Measurements from ENCODE around the gene NAA10.

NAA10 gene

DNA sequence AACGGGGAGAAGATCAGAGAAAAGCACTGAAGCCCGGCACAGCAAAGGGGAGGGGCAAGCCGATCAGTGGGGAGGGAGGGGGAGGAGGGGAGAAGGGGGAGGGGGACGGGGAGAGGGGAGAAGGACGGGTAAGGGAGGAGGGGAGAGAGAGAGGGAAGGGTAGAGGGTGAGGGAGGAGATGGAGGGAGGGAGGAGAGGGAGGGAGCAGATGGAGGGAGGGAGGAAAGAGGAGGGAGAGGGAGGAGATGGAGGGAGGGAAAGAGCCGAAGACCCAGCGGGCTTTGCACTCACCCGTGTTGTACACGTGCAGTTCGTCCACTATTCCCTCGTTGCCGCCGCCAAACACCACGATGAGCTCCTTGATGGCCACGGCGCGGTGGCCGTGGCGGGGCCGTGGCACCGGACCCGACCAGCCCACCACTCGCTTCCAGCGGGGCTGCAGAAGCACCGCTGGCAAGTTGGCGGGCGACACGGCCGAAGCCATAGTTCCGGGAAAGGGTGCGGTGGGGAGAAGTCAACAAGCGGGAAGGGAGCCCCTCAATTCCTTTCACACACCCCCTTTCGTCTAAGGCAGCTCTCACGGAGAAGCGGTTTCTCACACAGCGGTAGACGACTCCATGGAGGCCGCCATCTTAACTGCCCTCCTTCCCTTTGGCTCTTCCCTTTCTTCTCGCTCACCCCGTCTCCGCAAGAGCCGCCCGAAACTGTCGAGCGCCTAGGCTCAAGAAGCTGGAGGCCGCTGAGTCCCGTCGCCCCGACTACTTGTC lies 35.7 kb upstream of the NAA10 start:
- ATAC-seq (ENCODE audit: low read depth): peak; percentile 7
- no peaks in the 10 kb centered on the region for H3K9me3 Mint-ChIP-seq
- no peaks in the 10 kb centered on the region for H3K27me3 Mint-ChIP-seq
- peak overlapping the region; percentile 100 for H3K4me3 Mint-ChIP-seq
- H3K27ac Mint-ChIP-seq: peak overlapping the region; percentile 97
- peaks cover 33% of the 10 kb centered on the region for H3K4me1 Mint-ChIP-seq
- H3K36me3 Mint-ChIP-seq: peaks cover 2% of the 10 kb centered on the region
- no peak for DNase-seq (ENCODE audit: low spot score in 2 of 2)

DNA sequence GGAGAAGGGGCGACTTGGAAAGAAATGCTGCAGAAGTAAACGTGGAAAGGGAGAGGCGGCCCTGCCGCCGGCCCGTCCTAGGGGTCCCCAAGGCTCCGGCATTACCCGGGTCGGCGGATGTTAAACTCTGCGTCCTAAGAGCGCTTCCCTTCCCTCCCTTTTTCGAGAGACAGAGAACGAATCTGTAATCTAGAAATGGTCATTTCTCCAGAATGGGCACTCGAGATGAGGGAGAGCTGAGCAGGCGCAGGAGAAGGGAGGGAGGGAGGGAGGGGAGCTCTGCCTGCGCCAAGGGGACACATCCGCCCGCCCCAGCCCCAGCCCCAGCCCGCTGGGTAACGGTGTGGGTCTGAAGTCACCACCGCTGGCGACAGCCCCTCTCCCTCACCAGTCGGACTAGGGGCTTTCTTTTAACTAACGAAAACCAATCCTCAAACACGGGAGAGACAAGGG lies 35.1 kb upstream of the NAA10 start:
- peak in 1 of 2 donors; percentile 26 for DNase-seq (ENCODE audit: low spot score in 2 of 2)
- no peaks in the 10 kb centered on the region for H3K9me3 Mint-ChIP-seq

GRCh38 chrX:153969125-153969903 lies 34.5 kb upstream of the NAA10 start:
- no peaks in the 10 kb centered on the region for H3K9me3 Mint-ChIP-seq
- DNase-seq (ENCODE audit: low spot score in 2 of 2) (peak in 1 of 2 donors; percentile 33), ATAC-seq (ENCODE audit: low read depth) (no peak)
- H3K27me3 Mint-ChIP-seq: no peaks in the 10 kb centered on the region
- peaks cover 2% of the 10 kb centered on the region for H3K36me3 Mint-ChIP-seq
- H3K27ac Mint-ChIP-seq: peak overlapping the region; percentile 86
- H3K4me1 Mint-ChIP-seq: peaks cover 33% of the 10 kb centered on the region
- peak overlapping the region; percentile 100 for H3K4me3 Mint-ChIP-seq

More for the DNA sequence above, 35.1 kb upstream of the NAA10 start:
- Mint-ChIP-seq H3K4me3 (peak overlapping the region; percentile 100), H3K27me3 (no peaks in the 10 kb centered on the region), H3K36me3 (peaks cover 2% of the 10 kb centered on the region), H3K27ac (peak overlapping the region; percentile 86), H3K4me1 (peaks cover 37% of the 10 kb centered on the region)
- ATAC-seq (ENCODE audit: low read depth): no peak

GRCh38 chrX:153968754-153969124 lies 33.9 kb upstream of the NAA10 start:
- H3K4me3 Mint-ChIP-seq: peak overlapping the region; percentile 100
- peaks cover 30% of the 10 kb centered on the region for H3K4me1 Mint-ChIP-seq
- H3K36me3 Mint-ChIP-seq: peaks cover 2% of the 10 kb centered on the region
- no peaks in the 10 kb centered on the region for H3K9me3 Mint-ChIP-seq
- peak overlapping the region; percentile 92 for H3K27ac Mint-ChIP-seq
- DNase-seq (ENCODE audit: low spot score in 2 of 2) (peak; percentile 41), ATAC-seq (ENCODE audit: low read depth) (peak; percentile 5)
- no peaks in the 10 kb centered on the region for H3K27me3 Mint-ChIP-seq

GRCh38 chrX:153968255-153968654 lies 33.4 kb upstream of the NAA10 start:
- Mint-ChIP-seq H3K27ac (peak overlapping the region; percentile 92), H3K4me1 (peaks cover 28% of the 10 kb centered on the region), H3K9me3 (no peaks in the 10 kb centered on the region), H3K27me3 (no peaks in the 10 kb centered on the region), H3K36me3 (peaks cover 2% of the 10 kb centered on the region), H3K4me3 (peak overlapping the region; percentile 100)
- DNase-seq (ENCODE audit: low spot score in 2 of 2): no peak
- no peak for ATAC-seq (ENCODE audit: low read depth)

GRCh38 chrX:153967536-153968224 lies 32.8 kb upstream of the NAA10 start:
- ATAC-seq (ENCODE audit: low read depth) (no peak), DNase-seq (ENCODE audit: low spot score in 2 of 2) (no peak)
- Mint-ChIP-seq H3K4me3 (peak overlapping the region; percentile 100), H3K27ac (peak overlapping the region; percentile 92), H3K36me3 (peaks cover 2% of the 10 kb centered on the region), H3K27me3 (no peaks in the 10 kb centered on the region), H3K9me3 (no peaks in the 10 kb centered on the region), H3K4me1 (peaks cover 28% of the 10 kb centered on the region)

DNA sequence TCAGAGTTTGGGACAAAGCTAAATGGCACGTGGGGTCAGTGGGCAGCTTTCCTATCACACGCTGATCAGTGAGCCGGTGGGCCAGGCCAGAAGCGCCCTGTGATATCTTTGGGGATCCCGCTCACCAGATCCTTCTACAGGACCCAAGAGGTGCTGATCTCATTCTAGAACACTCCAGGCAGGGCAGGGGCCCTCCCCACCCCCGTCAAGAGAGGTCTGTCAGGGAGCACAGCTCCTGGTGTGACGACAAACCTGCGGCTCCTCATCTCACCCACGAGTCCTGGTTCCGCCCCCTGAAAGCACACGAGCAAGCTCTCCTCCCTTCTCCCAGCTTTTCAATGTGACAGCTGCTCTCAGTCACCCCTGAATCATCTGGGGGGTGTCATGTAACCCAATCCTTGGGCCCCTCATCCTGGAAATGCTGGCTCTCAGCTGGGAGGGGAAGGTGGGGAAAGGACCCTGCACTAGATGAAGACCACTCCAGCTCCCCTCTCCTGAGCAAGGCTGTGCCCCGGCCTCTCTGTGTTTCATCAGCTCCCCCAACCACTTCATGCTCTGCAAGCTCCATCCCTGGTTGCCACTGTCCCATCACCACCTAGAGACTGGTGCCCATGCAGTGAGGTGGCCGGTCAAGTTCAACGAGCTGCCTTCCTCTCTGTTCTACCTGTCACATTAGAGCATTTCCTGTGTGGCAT lies 32.2 kb upstream of the NAA10 start:
- Mint-ChIP-seq H3K27me3 (no peaks in the 10 kb centered on the region), H3K4me3 (peak overlapping the region; percentile 100), H3K36me3 (peaks cover 2% of the 10 kb centered on the region), H3K9me3 (no peaks in the 10 kb centered on the region), H3K27ac (peak overlapping the region; percentile 92), H3K4me1 (peaks cover 28% of the 10 kb centered on the region)
- no peak for ATAC-seq (ENCODE audit: low read depth)
- no peak for DNase-seq (ENCODE audit: low spot score in 2 of 2)

DNA sequence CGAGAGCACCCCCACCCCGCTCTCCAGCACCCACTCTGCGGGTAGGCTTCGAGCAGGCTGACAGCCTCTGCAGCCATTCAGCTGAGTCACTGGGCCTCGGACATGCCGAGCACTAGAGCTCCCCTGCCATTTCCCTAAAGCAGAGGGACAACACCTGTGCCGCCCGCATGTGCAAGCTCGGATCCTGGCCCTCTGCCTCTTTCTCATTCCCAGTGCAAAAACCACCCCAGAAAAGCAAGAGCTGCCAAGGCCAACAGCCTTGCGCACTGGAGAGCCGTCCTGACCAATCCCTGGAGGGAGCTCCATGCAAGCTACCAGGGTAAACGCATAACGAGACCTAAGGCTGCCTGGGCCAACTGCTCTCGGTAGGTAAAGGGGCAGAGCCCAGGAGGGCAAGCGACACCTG lies 31.4 kb upstream of the NAA10 start:
- peak overlapping the region; percentile 80 for H3K27ac Mint-ChIP-seq
- H3K36me3 Mint-ChIP-seq: no peaks in the 10 kb centered on the region
- peak overlapping the region; percentile 57 for H3K4me3 Mint-ChIP-seq
- H3K9me3 Mint-ChIP-seq: no peaks in the 10 kb centered on the region
- H3K27me3 Mint-ChIP-seq: no peaks in the 10 kb centered on the region
- ATAC-seq (ENCODE audit: low read depth) (no peak), DNase-seq (ENCODE audit: low spot score in 2 of 2) (no peak)
- H3K4me1 Mint-ChIP-seq: peaks cover 28% of the 10 kb centered on the region

DNA sequence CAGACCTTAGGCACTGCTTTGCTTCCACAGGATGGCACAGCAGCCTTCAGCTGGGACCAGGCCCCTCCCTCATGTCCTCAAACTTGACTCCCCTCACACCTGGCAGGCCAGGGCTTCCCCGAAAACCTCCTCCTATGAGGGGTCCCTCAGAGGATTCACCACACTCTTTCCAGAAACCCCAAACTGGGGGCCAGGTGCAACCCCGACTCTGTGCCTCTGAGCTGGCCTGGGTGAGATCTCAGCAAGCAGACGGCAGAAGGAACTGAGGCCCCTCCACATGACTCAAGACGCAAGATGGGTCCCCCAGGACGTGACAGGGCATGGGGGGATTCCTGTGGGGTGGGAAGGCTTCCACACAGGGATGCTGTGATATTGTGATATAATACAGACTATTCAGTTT lies 30.6 kb upstream of the NAA10 start:
- Mint-ChIP-seq H3K27me3 (no peaks in the 10 kb centered on the region), H3K9me3 (no peaks in the 10 kb centered on the region), H3K36me3 (peaks cover 3% of the 10 kb centered on the region), H3K4me1 (peaks cover 28% of the 10 kb centered on the region), H3K4me3 (peak overlapping the region; percentile 57), H3K27ac (peak overlapping the region; percentile 80)
- peak; percentile 16 for ATAC-seq (ENCODE audit: low read depth)
- no peak for DNase-seq (ENCODE audit: low spot score in 2 of 2)

GRCh38 chrX:153964105-153964504 lies 29.3 kb upstream of the NAA10 start:
- Mint-ChIP-seq H3K4me1 (peaks cover 24% of the 10 kb centered on the region), H3K27me3 (no peaks in the 10 kb centered on the region), H3K27ac (no peak overlapping the region), H3K4me3 (no peak overlapping the region), H3K36me3 (peaks cover 3% of the 10 kb centered on the region), H3K9me3 (no peaks in the 10 kb centered on the region)
- DNase-seq (ENCODE audit: low spot score in 2 of 2): no peak
- no peak for ATAC-seq (ENCODE audit: low read depth)

DNA sequence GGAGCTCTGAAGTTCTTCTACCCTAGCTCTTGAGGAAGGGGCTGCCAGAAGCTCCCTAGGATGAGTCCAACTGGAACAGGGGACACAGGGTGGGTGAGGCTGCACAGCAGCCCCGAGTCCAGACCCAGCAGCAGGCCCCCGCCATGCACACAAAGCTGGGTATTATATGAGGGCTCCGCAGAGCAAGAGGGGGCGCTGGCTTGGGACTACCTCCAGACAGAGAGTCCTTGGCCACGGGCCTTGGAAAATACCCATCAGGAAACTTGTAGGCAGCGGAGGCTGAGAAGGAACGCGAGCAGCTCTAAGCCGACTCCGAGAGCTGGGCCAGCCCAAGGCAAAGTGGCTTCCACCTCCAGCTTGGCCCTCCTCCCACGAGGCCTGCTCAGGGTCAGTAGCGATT lies 28.7 kb upstream of the NAA10 start:
- H3K9me3 Mint-ChIP-seq: no peaks in the 10 kb centered on the region
- peaks cover 24% of the 10 kb centered on the region for H3K4me1 Mint-ChIP-seq
- no peak overlapping the region for H3K4me3 Mint-ChIP-seq
- ATAC-seq (ENCODE audit: low read depth) (no peak), DNase-seq (ENCODE audit: low spot score in 2 of 2) (no peak)
- H3K36me3 Mint-ChIP-seq: peaks cover 3% of the 10 kb centered on the region
- no peak overlapping the region for H3K27ac Mint-ChIP-seq
- H3K27me3 Mint-ChIP-seq: no peaks in the 10 kb centered on the region

DNA sequence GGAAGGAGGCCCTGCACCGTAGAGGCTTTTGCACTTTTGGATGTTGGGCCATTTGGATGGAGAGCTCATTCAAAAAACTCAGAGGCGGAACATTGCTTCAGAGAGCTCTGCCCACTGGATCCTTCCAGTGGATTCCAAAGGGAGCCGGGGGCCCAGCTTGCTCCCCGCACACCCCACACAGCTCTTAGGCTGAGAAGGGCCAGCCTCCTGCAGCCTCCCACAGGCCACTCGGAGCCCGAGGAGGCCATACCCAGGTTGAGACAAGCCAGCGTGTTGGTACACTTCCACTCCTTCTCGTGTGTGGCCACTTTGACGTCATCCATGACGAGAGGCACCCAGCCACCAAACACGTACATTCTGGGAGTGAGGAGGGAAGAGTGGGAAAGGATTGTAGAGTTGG lies 26.5 kb upstream of the NAA10 start:
- Mint-ChIP-seq H3K36me3 (peaks cover 5% of the 10 kb centered on the region), H3K27me3 (no peaks in the 10 kb centered on the region), H3K4me3 (no peak overlapping the region), H3K4me1 (peaks cover 10% of the 10 kb centered on the region), H3K9me3 (no peaks in the 10 kb centered on the region), H3K27ac (no peak overlapping the region)
- no peak for ATAC-seq (ENCODE audit: low read depth)
- no peak for DNase-seq (ENCODE audit: low spot score in 2 of 2)

GRCh38 chrX:153960786-153961185 lies 25.9 kb upstream of the NAA10 start:
- Mint-ChIP-seq H3K4me3 (no peak overlapping the region), H3K9me3 (no peaks in the 10 kb centered on the region), H3K27me3 (no peaks in the 10 kb centered on the region), H3K27ac (no peak overlapping the region), H3K36me3 (peaks cover 5% of the 10 kb centered on the region), H3K4me1 (peaks cover 5% of the 10 kb centered on the region)
- ATAC-seq (ENCODE audit: low read depth) (no peak), DNase-seq (ENCODE audit: low spot score in 2 of 2) (no peak)
